Ascending aorta (tissue), 2 donors: ENCODE measurements around the gene CCM2L. TPM values are rescaled to one million over a fixed set of nuclear protein-coding genes. Genes with fewer than 3 reads are reported as not detected.

Source experiments
- DNase-seq, 2 donors: peaks; one replicate each; pipeline ENCODE4 v3.0.0-alpha.2; 2019; ENCODE audit warnings: low spot score in 2 of 2
- H3K27ac ChIP-seq, 2 donors: fragments of 200-600 bp; sonication (generic); one replicate each; pipeline ENCODE4 v1.5.1; 2016 to 2017; ENCODE audit warnings: mild to moderate bottlenecking in 1 of 2
- H3K27me3 ChIP-seq: fragments of 200-600 bp; sonication (generic); one replicate; pipeline ENCODE4 v1.5.1; 2017
- H3K36me3 ChIP-seq, 2 donors: fragments of 200-600 bp; sonication (generic); one replicate each; pipeline ENCODE4 v1.5.1; 2016
- H3K4me1 ChIP-seq, 2 donors: fragments of 200-600 bp; sonication (generic); one replicate each; pipeline ENCODE4 v1.5.1; 2016 to 2017; ENCODE audit warnings: mild to moderate bottlenecking in 1 of 2
- H3K4me3 ChIP-seq, 2 donors: fragments of 200-600 bp; sonication (generic); one replicate each; pipeline ENCODE4 v1.5.1; 2016 to 2017; ENCODE audit warnings: mild to moderate bottlenecking in 1 of 2
- H3K9me3 ChIP-seq, 2 donors: fragments of 200-600 bp; sonication (generic); one replicate each; pipeline ENCODE4 v1.5.1; 2016
- intact Hi-C: fragments of 100-400 bp; cut with DNase I; formaldehyde crosslinking; loops from one replicate; pipeline ENCODE4 v1.15.1; 2023
- total RNA-seq: library from RNA; depleted of rRNA; stranded (reverse); fragments of >200 nt; gene quantifications from one replicate; pipeline ENCODE4 v1.1.0, GENCODE V29; 2016
- TF ChIP-seq, protein P1 (sequence below), 3 experiments: fragments of 200-600 bp in 2 of 3; fragments of 450-650 bp in 1 of 3; sonication (generic) in 2 of 3; IDR thresholded peaks; one replicate each; pipeline ENCODE4 v1.5.1; 2016 to 2019; ENCODE audit warnings: antibody characterized with exemption in 3 of 3, mild to moderate bottlenecking in 1 of 3, moderate library complexity in 1 of 3

CCM2L gene
- total RNA-seq, 1 donor from 2014 or later, result 38.6 TPM

DNA sequence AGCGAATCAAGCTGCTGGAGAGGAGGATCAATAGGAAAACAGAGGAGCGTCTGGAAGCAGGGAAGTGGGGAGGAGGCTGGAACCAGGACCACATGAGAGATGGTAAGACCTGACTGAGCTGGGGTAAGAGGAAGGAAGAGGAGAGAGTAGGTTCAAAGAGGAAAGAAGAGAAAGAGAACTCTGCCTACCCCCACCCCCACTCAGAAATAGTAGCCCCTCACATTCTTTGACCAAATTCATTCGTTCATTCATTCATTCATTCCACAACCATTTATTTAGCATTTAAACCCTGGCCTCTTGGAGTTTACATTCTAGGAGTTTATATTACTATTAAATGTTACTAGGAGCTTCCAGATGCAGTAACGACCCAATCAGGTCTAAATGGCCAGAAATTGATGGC is 26.0 kb downstream of the CCM2L start:
- TF ChIP-seq, protein P1, sequence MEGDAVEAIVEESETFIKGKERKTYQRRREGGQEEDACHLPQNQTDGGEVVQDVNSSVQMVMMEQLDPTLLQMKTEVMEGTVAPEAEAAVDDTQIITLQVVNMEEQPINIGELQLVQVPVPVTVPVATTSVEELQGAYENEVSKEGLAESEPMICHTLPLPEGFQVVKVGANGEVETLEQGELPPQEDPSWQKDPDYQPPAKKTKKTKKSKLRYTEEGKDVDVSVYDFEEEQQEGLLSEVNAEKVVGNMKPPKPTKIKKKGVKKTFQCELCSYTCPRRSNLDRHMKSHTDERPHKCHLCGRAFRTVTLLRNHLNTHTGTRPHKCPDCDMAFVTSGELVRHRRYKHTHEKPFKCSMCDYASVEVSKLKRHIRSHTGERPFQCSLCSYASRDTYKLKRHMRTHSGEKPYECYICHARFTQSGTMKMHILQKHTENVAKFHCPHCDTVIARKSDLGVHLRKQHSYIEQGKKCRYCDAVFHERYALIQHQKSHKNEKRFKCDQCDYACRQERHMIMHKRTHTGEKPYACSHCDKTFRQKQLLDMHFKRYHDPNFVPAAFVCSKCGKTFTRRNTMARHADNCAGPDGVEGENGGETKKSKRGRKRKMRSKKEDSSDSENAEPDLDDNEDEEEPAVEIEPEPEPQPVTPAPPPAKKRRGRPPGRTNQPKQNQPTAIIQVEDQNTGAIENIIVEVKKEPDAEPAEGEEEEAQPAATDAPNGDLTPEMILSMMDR (IDR thresholded peaks at IDR 0.05), result no peak
- Histone ChIP-seq H3K27me3 (no peaks in the 10 kb centered on the region), H3K4me1 (peaks cover 2 to 3% of the 10 kb centered on the region in 2 donors), H3K4me3 (no peak overlapping the region), H3K9me3 (peaks cover 0 to 5% of the 10 kb centered on the region in 2 donors), H3K36me3 (no peaks in the 10 kb centered on the region), H3K27ac (no peak overlapping the region)
- intact Hi-C loops, result loop anchor here (10.0 kb wide), 1 partner anchor 181 kb away; no protein-coding TSS in a partner anchor
- DNase-seq, result no peak

DNA sequence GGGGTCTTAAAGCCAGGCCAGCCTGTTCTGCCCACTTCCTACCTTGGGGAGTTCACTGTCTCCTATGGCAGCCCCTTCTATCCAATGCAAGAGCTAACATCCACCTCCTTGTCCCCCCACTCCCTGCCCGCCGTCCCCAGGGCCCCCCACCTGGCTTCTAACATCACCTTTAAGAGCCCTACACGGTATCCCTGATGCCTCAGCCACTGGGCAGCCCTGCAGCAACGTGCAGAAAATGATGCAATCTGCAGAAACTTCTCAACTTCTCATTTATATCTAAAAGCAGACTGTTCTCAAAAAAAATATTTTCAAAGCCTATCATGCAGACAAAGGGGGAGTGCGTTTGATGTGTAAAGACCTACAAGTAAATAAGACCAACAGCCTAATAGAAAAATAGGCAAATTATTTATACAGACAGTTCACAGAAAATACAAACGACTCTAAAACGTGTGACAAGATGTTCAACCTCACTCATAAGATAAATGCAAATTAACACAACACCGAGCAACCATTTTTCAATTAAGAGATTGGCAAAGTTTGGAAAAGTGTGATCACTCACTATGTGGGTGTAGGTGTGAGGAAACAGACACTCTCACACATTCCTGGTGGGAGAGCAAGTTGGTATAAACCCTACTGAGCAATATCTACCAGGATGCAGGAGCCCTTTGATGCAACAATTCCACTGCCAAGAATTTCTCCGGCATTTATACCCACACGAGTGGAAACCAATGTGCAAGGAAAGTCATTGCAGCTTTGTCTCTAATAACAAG is 26.7 kb downstream of the CCM2L start:
- TF ChIP-seq, protein P1 (IDR thresholded peaks at IDR 0.05), result no peak
- Histone ChIP-seq H3K27me3 (no peaks in the 10 kb centered on the region), H3K27ac (no peak overlapping the region), H3K4me3 (no peak overlapping the region), H3K9me3 (peaks cover 0 to 5% of the 10 kb centered on the region in 2 donors), H3K36me3 (no peaks in the 10 kb centered on the region), H3K4me1 (no peaks in the 10 kb centered on the region)
- intact Hi-C loops, result loop anchor here (10.0 kb wide), 1 partner anchor 182 kb away; no protein-coding TSS in a partner anchor
- no peak for DNase-seq

DNA sequence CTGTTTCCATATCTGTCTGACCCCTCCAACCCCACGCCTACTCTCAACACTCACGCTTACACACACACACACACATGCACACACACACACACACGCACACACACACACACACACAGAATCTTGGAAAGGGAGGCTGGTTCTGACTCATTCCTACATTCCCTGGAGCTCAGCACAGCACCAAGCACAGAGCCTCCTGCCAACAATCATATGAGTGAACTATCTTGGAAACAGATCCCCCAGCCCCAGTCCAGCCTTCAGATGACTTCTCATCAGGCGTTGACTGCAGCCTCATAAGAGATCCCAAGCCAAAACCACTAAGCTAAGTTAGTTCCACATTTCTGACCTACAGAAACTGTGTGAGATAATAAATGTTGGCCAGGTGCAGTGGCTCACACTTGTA is 27.7 kb downstream of the CCM2L start:
- Histone ChIP-seq H3K9me3 (peaks cover 0 to 5% of the 10 kb centered on the region in 2 donors), H3K27ac (no peak overlapping the region), H3K4me1 (no peaks in the 10 kb centered on the region), H3K27me3 (no peaks in the 10 kb centered on the region), H3K36me3 (no peaks in the 10 kb centered on the region), H3K4me3 (no peak overlapping the region)
- intact Hi-C loops, result loop anchor here (10.0 kb wide), 1 partner anchor 183 kb away; no protein-coding TSS in a partner anchor
- TF ChIP-seq, protein P1 (IDR thresholded peaks at IDR 0.05), result no peak
- DNase-seq, result no peak

DNA sequence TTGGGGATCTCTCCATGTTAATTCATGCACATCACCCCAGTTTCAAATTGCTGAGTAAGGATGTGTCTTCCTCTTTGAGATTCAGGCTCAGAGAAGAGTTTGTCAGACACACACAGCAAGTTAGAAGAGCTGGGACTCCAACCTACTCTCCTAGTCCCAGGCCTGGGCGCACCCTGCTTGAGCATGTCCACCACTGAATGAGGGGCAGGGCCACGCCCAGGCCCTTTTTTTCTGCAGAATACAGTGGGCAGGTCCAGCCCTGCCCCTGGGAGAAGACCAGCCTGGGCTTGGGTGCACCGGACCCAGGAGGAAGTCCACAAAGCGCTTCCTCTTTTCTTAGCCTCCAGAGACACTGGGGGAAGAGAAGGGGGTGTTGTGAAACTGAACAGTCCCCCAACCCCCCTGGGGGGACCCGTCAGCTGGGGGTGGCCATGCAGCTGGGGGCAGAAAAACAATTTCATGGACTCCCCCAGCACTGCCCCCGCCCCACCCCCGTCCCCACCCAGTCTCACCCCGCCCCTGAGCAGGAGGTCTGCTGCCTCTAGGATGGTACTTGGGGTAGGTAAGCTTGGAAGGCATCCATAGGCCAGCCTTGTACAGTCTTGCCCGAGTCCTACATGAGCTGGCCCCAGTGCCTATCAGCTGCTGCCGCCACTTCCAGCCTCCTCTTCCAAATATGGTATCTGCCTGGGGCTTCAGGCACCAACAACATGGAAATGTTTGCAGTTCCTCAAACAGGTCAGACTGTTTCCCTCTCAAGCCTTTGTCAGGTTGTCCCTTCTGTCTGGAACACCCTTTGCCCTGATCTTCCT is 30.1 kb downstream of the CCM2L start:
- Histone ChIP-seq H3K4me1 (no peaks in the 10 kb centered on the region), H3K4me3 (no peak overlapping the region), H3K36me3 (no peaks in the 10 kb centered on the region), H3K9me3 (peaks cover 0 to 5% of the 10 kb centered on the region in 2 donors), H3K27ac (no peak overlapping the region), H3K27me3 (no peaks in the 10 kb centered on the region)
- DNase-seq, result peak in 1 of 2 donors; percentile 67
- intact Hi-C loops, result no loop called here
- TF ChIP-seq, protein P1 (IDR thresholded peaks at IDR 0.05), result no peak

DNA sequence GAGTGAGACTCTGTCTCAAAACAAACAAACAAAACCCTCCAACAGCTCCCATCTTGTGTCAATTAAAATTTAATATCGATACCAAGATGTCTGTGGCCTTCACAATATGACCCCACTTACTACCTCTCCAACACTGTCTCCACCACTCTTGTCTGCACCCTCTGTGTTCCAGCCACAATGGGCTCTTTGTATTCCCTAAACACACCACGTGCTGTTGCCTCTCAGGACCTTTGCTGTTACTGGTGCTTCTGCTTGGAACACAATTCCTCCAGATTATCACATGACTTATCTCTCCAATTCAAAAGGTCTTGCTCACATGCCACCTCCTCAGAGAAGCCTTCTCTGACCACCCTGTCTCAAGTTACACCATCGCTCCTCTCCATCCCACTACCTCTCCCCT is 35.8 kb downstream of the CCM2L start:
- intact Hi-C loops, result no loop called here
- no peak overlapping the region for H3K27ac ChIP-seq
- no peaks in the 10 kb centered on the region for H3K36me3 ChIP-seq
- H3K9me3 ChIP-seq, result no peaks in the 10 kb centered on the region
- H3K27me3 ChIP-seq, result no peaks in the 10 kb centered on the region
- TF ChIP-seq, protein P1 (IDR thresholded peaks at IDR 0.05), result no peak
- H3K4me1 ChIP-seq, result no peaks in the 10 kb centered on the region
- H3K4me3 ChIP-seq, result no peak overlapping the region
- DNase-seq, result no peak
